Fibroblast of lung (primary cell): ENCODE data around the gene FNBP1L. TPM values are rescaled to one million over a fixed set of nuclear protein-coding genes. Genes with fewer than 3 reads are reported as not detected.
A peak's percentile ranks its signal among the peaks of the same experiment; 100 is the strongest.
"Not testable (repeated sequence)": the region's sequence is repeated elsewhere in the genome, so short reads cannot be mapped to it uniquely, and the experiment has no call there.

Source experiments
- DNase-seq, 2 donors: peaks; one replicate each; pipeline versions ENCODE4 v3.0.0 to v3.0.0-alpha.2; 2010; ENCODE audit warnings: low read depth in 2 of 2
- H2AFZ ChIP-seq: 2 replicates; pipeline ENCODE4 v1.5.1; 2012; ENCODE audit warnings: low read length, control low read depth, inconsistent platforms
- H3K27ac ChIP-seq: 2 replicates; pipeline ENCODE4 v1.5.1; 2011; ENCODE audit warnings: low read length, control low read depth; ENCODE audit not compliant: insufficient read depth
- H3K27me3 ChIP-seq: 2 replicates; pipeline ENCODE4 v1.5.1; 2011; ENCODE audit warnings: mild to moderate bottlenecking, low read length; ENCODE audit not compliant: control insufficient read depth, insufficient read depth
- H3K36me3 ChIP-seq: 2 replicates; pipeline ENCODE4 v1.5.1; 2011; ENCODE audit warnings: low read length; ENCODE audit not compliant: control insufficient read depth, insufficient read depth
- H3K4me1 ChIP-seq: 2 replicates; pipeline ENCODE4 v1.5.1; 2011; ENCODE audit warnings: low read length; ENCODE audit not compliant: control insufficient read depth, insufficient read depth; ENCODE audit errors: extremely low read depth
- H3K4me2 ChIP-seq: 2 replicates; pipeline ENCODE4 v1.5.1; 2011; ENCODE audit warnings: low read length, control low read depth; ENCODE audit not compliant: insufficient read depth; ENCODE audit errors: extremely low read depth
- H3K4me3 ChIP-seq, 4 experiments: fragments of 200-600 bp in 1 of 4; sonication (generic) in 1 of 4; replicated peaks in 1 of 4; 2 replicates each; pipeline ENCODE4 v1.5.1; 2011 to 2016; ENCODE audit warnings: low read length in 4 of 4, low read depth in 3 of 4, mild to moderate bottlenecking in 3 of 4, control low read depth in 2 of 4, inconsistent platforms in 1 of 4, mixed read lengths in 1 of 4; ENCODE audit not compliant: insufficient read depth in 1 of 4; ENCODE audit errors: control extremely low read depth in 1 of 4
- H3K79me2 ChIP-seq: 2 replicates; pipeline ENCODE4 v1.5.1; 2012; ENCODE audit warnings: mild to moderate bottlenecking, low read length, inconsistent platforms; ENCODE audit not compliant: control insufficient read depth, insufficient read depth
- H3K9ac ChIP-seq: 2 replicates; pipeline ENCODE4 v1.5.1; 2011; ENCODE audit warnings: mild to moderate bottlenecking, low read length, control low read depth; ENCODE audit not compliant: insufficient read depth
- H3K9me3 ChIP-seq: 2 replicates; pipeline ENCODE4 v1.5.1; 2012; ENCODE audit warnings: low read depth, low read length; ENCODE audit not compliant: control insufficient read depth, insufficient read depth
- H4K20me1 ChIP-seq: 2 replicates; pipeline ENCODE4 v1.5.1; 2011; ENCODE audit warnings: low read length; ENCODE audit not compliant: control insufficient read depth, insufficient read depth; ENCODE audit errors: extremely low read depth
- CTCF ChIP-seq, 2 donors: IDR thresholded peaks in 1 of 2; conservative IDR thresholded peaks in 1 of 2; 1 replicate in 1 of 2; 2 replicates in 1 of 2; pipeline ENCODE4 v1.5.1; 2011 to 2012; ENCODE audit warnings: low read length in 2 of 2, control low read depth in 1 of 2, inconsistent platforms in 1 of 2, low read depth in 1 of 2, mild to moderate bottlenecking in 1 of 2
- EZH2 ChIP-seq: IDR thresholded peaks from 2 replicates; pipeline ENCODE4 v1.5.1; 2012; ENCODE audit warnings: low read length, control low read depth, mild to moderate bottlenecking; ENCODE audit errors: missing control alignments
- polyA plus RNA-seq, 2 donors: library from polyadenylated mRNA; depleted of rRNA in 1 of 2; stranded (reverse) in 1 of 2; unstranded in 1 of 2; fragments of >200 nt; gene quantifications; 2 replicates each; pipeline ENCODE4 v1.2.1, GENCODE V29; 2011 to 2012; ENCODE audit warnings: missing spikeins in 1 of 2
- total RNA-seq: library from RNA; depleted of rRNA; stranded (reverse); fragments of >200 nt; gene quantifications from 2 replicates; pipeline ENCODE4 v1.2.1, GENCODE V29; 2014

FNBP1L gene
- total and polyA plus RNA-seq, 2 donors (not counting 1 experiment from before 2014, with no cell fraction given), result 3.0 to 4.1 TPM

GRCh38 chr1:93549131-93549530 lies 101.2 kb downstream of the FNBP1L start:
- Histone ChIP-seq H4K20me1 (no peaks in the 10 kb centered on the region), H3K9ac (no peak overlapping the region), H3K9me3 (no peaks in the 10 kb centered on the region), H3K36me3 (no peaks in the 10 kb centered on the region), H3K4me2 (no peak overlapping the region), H3K27ac (no peak overlapping the region), H3K79me2 (no peaks in the 10 kb centered on the region), H2AFZ (no peak overlapping the region), H3K27me3 (no peaks in the 10 kb centered on the region), H3K4me3 (no peak overlapping the region), H3K4me1 (no peaks in the 10 kb centered on the region)
- DNase-seq, result no peak
- TF ChIP-seq EZH2 (no peak), CTCF (conservative IDR thresholded peaks at IDR 0.05 in 1 of 2, IDR thresholded peaks at IDR 0.05 in 1 of 2; ENCODE audit: low read depth in 1 of 2, low read length in 2 of 2) (no peak)

- Histone ChIP-seq H3K9me3 (no peaks in the 10 kb centered on the region), H4K20me1 (no peaks in the 10 kb centered on the region), H2AFZ (no peak overlapping the region), H3K79me2 (no peaks in the 10 kb centered on the region), H3K4me2 (no peak overlapping the region), H3K4me1 (no peaks in the 10 kb centered on the region), H3K9ac (no peak overlapping the region), H3K27ac (no peak overlapping the region), H3K36me3 (no peaks in the 10 kb centered on the region), H3K27me3 (no peaks in the 10 kb centered on the region), H3K4me3 (no peak overlapping the region)
- no peak for TF ChIP-seq EZH2
- TF ChIP-seq CTCF (conservative IDR thresholded peaks at IDR 0.05 in 1 of 2, IDR thresholded peaks at IDR 0.05 in 1 of 2; ENCODE audit: low read depth in 1 of 2, low read length in 2 of 2), result no peak
- no peak for DNase-seq
Measured at GRCh38 chr1:93549811-93550210, 101.9 kb downstream of the FNBP1L start.

- Histone ChIP-seq H3K9ac (no peak overlapping the region), H3K27ac (no peak overlapping the region), H3K4me1 (no peaks in the 10 kb centered on the region), H3K36me3 (no peaks in the 10 kb centered on the region), H3K9me3 (no peaks in the 10 kb centered on the region), H2AFZ (no peak overlapping the region), H4K20me1 (no peaks in the 10 kb centered on the region), H3K79me2 (no peaks in the 10 kb centered on the region), H3K4me3 (no peak overlapping the region), H3K27me3 (no peaks in the 10 kb centered on the region), H3K4me2 (peak overlapping the region; percentile 33)
- peak; percentile 57 to 86 for DNase-seq
- TF ChIP-seq EZH2, result no peak
- TF ChIP-seq CTCF (conservative IDR thresholded peaks at IDR 0.05 in 1 of 2, IDR thresholded peaks at IDR 0.05 in 1 of 2; ENCODE audit: low read depth in 1 of 2, low read length in 2 of 2), result no peak
Measured at GRCh38 chr1:93552741-93553455, 105.0 kb downstream of the FNBP1L start.

- not testable (repeated sequence) for H3K79me2 ChIP-seq, H3K36me3 ChIP-seq, H2AFZ ChIP-seq, H3K4me1 ChIP-seq, H3K9me3 ChIP-seq, H3K27ac ChIP-seq, H4K20me1 ChIP-seq, H3K27me3 ChIP-seq, H3K4me2 ChIP-seq, H3K9ac ChIP-seq, H3K4me3 ChIP-seq
- DNase-seq, result peak; percentile 59 to 90
Measured at GRCh38 chr1:93553886-93554490, 106.1 kb downstream of the FNBP1L start.
